ENCODE results near the gene IPO13. TPM values are rescaled to one million over a fixed set of nuclear protein-coding genes. Genes with fewer than 3 reads are reported as not detected.

The IPO13 gene
- total and polyA plus RNA-seq, 4 donors: 7.3 to 35.4 (median 17.4) TPM

- H3K27me3 ChIP-seq (ENCODE audit: control insufficient read depth in 3 of 3, insufficient read depth in 3 of 3, low read length in 2 of 3): no peaks in the 10 kb centered on the region
- no peak overlapping the region for H3K27ac ChIP-seq (ENCODE audit: low read depth in 1 of 2, low read length in 1 of 2)
- peaks cover 0 to 17% (median 13%) of the 10 kb centered on the region in 4 donors for H3K36me3 ChIP-seq (ENCODE audit: control insufficient read depth in 4 of 4, insufficient read depth in 4 of 4, low read length in 4 of 4)
- WGBS, 2 donors: 53 to 68% methylated on average over 5 of the region's 5 CpGs
- ATAC-seq (ENCODE audit: insufficient read depth, low FRiP score) (no peak), DNase-seq (no peak)
- H3K4me3 ChIP-seq: no peak overlapping the region
- H3K4me1 ChIP-seq (ENCODE audit: control insufficient read depth in 5 of 5, insufficient read depth in 5 of 5, low read length in 5 of 5): peaks cover 0 to 37% (median 19%) of the 10 kb centered on the region in 5 donors
- no peak overlapping the region for H3K9ac ChIP-seq (ENCODE audit: insufficient read depth in 1 of 2, low read length in 2 of 2)
- no peaks in the 10 kb centered on the region for H3K9me3 ChIP-seq (ENCODE audit: control insufficient read depth in 4 of 4, insufficient read depth in 3 of 4, low read length in 3 of 4)
- no peak for TF ChIP-seq CTCF (IDR thresholded peaks at IDR 0.05; ENCODE audit: control extremely low read depth, extremely low read depth)
Measured at GRCh38 chr1:43978264-43978550, 31.5 kb downstream of the IPO13 start.

DNA sequence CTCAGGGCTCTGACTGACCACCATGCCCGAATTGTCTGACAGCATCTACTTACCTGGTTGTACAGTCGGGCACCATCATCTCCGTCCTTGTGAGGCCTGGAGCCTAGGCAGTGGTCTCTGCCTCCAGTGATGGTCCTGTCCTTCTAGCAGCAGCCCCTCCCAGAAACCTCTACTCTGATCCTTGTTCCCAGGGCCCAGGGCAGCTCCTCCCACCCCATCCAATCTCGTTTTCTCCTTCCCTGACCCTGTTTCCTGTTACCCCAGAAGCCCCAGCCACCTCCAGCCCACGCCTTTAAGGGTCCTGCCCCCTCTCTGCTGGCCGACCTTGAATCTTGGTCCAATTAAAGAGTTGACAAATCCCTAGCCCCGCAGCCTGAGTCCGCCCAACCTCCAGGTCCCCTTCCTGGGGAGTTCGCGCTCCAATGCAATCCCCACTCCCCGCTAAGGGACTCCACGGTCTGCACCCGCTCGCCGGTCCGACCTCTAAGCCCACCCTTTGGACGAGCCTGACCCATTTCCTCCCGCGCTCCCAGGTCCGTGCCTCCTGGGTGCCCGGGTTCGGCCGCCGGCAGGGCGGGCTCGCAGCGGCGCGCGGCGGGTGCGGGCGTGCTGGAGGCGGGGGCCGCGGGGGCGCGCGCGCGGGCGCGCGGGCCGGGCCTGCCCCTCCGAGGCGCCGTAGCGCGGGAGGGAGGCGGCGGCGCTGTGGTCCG is 32.0 kb downstream of the IPO13 start, which contains the start of gene B4GALT2:
B4GALT2 (plus strand) TSS at position 660 of the 710 bp plus-strand sequence. CDS start 1,951 bp downstream, outside the sequence.
- no peaks in the 10 kb centered on the region for H3K9me3 ChIP-seq (ENCODE audit: control insufficient read depth in 4 of 4, insufficient read depth in 3 of 4, low read length in 3 of 4)
- TF ChIP-seq CTCF (IDR thresholded peaks at IDR 0.05; ENCODE audit: control extremely low read depth, extremely low read depth): no peak
- H3K27ac ChIP-seq (ENCODE audit: low read depth in 1 of 2, low read length in 1 of 2): peak within 1 kb of the TSS; percentile 42 to 59
- no peak within 1 kb of the TSS for H3K9ac ChIP-seq (ENCODE audit: insufficient read depth in 1 of 2, low read length in 2 of 2)
- H3K36me3 ChIP-seq (ENCODE audit: control insufficient read depth in 4 of 4, insufficient read depth in 4 of 4, low read length in 4 of 4): peaks cover 0 to 17% (median 13%) of the 10 kb centered on the region in 4 donors
- no peaks in the 10 kb centered on the region for H3K27me3 ChIP-seq (ENCODE audit: control insufficient read depth in 3 of 3, insufficient read depth in 3 of 3, low read length in 2 of 3)
- WGBS, 2 donors: 6 to 9% methylated on average over 35 to 54 of the region's 54 CpGs
- no peak for ATAC-seq (ENCODE audit: insufficient read depth, low FRiP score)
- DNase-seq: peak; percentile 30 to 59 (median 36)
- peaks cover 0 to 37% (median 19%) of the 10 kb centered on the region in 5 donors for H3K4me1 ChIP-seq (ENCODE audit: control insufficient read depth in 5 of 5, insufficient read depth in 5 of 5, low read length in 5 of 5)
- H3K4me3 ChIP-seq: peak within 1 kb of the TSS; percentile 42

DNA sequence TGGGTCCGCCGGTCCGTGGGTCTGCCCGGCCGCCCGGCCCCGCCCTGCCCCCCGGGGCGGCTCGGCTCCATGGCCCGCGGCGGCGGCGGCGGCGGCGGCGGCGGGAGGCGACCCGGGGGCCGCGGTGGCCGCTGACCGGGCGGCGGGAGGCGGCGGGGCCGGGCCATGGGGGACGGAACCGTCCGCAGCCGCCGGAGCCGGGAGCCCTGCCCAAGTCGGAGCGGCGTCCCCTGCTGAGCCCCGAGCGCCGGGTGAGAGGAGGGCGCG is 32.4 kb downstream of the IPO13 start:
- Histone ChIP-seq H3K4me1 (ENCODE audit: control insufficient read depth in 5 of 5, insufficient read depth in 5 of 5, low read length in 5 of 5) (peaks cover 0 to 33% (median 19%) of the 10 kb centered on the region in 5 donors), H3K4me3 (peak overlapping the region; percentile 42), H3K27ac (ENCODE audit: low read depth in 1 of 2, low read length in 1 of 2) (peak overlapping the region in 1 of 2 donors; percentile 59), H3K9me3 (ENCODE audit: control insufficient read depth in 4 of 4, insufficient read depth in 3 of 4, low read length in 3 of 4) (no peaks in the 10 kb centered on the region), H3K36me3 (ENCODE audit: control insufficient read depth in 4 of 4, insufficient read depth in 4 of 4, low read length in 4 of 4) (peaks cover 0 to 17% (median 13%) of the 10 kb centered on the region in 4 donors), H3K9ac (ENCODE audit: insufficient read depth in 1 of 2, low read length in 2 of 2) (no peak overlapping the region), H3K27me3 (ENCODE audit: control insufficient read depth in 3 of 3, insufficient read depth in 3 of 3, low read length in 2 of 3) (no peaks in the 10 kb centered on the region)
- TF ChIP-seq CTCF (IDR thresholded peaks at IDR 0.05; ENCODE audit: control extremely low read depth, extremely low read depth): no peak
- DNase-seq (no peak), ATAC-seq (ENCODE audit: insufficient read depth, low FRiP score) (no peak)
- 0% methylated on average over 3 to 45 of the region's 45 CpGs for WGBS, 2 donors

Measured in lung (tissue), 12 donors.